T-helper 1 cell treated with Interleukin-12 subunit alpha and Interleukin-12 subunit beta and Interleukin-4 antibody, amounts not matched to agents 30 ng/mL and 1 ng/mL, for 36 hours (primary cell): ENCODE data around the gene XCR1. TPM values are rescaled to one million over a fixed set of nuclear protein-coding genes. Genes with fewer than 3 reads are reported as not detected.
"Not testable (repeated sequence)": the region's sequence is repeated elsewhere in the genome, so short reads cannot be mapped to it uniquely, and the experiment has no call there.

Source experiments
- intact Hi-C: fragments of 100-400 bp; cut with micrococcal nuclease; formaldehyde crosslinking; loops from one replicate; pipeline ENCODE4 v1.15.1; 2024
- total RNA-seq: library from RNA; stranded (reverse); gene quantifications from 2 replicates; pipeline ENCODE4 v1.2.3, GENCODE V29; 2022

Gene XCR1
- total RNA-seq, result 0.05 TPM in 2 replicates

- intact Hi-C loops, result no loop called here
Observed at GRCh38 chr3:46027021-46027705, at the start of gene XCR1. Gene XCR1 (minus strand): TSS chr3:46027483. CDS start chr3:46021947, 5,536 bp downstream.

DNA sequence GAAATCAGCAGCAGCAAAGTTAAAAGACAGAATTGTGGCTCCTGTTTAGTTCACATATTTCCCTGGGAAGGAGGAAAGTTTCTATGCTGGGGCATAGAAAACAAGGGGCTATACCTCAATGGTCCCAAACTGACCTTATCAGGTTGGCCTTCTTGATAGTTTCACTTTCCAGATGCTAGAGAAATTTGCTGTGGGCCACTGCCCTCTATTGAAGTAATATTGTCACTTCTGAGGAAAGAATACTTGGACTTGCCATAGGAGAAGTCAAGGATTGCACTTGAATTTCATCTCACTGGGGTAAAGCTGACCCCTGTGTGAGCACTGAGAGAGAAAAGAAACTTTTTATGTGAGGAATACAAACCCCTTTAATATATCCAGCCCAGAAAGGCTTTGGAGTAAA lies 49.3 kb upstream of the XCR1 start:
- intact Hi-C loops, result loop anchor here (5.0 to 10.0 kb wide), 6 partner anchors 234 to 482 kb away; partner anchors contain the start of genes LIMD1 and LZTFL1

GRCh38 chr3:46075816-46076215 lies 48.5 kb upstream of the XCR1 start:
- intact Hi-C loops, result loop anchor here (5.0 to 10.0 kb wide), 6 partner anchors 234 to 481 kb away; partner anchors contain the start of genes LIMD1 and LZTFL1

DNA sequence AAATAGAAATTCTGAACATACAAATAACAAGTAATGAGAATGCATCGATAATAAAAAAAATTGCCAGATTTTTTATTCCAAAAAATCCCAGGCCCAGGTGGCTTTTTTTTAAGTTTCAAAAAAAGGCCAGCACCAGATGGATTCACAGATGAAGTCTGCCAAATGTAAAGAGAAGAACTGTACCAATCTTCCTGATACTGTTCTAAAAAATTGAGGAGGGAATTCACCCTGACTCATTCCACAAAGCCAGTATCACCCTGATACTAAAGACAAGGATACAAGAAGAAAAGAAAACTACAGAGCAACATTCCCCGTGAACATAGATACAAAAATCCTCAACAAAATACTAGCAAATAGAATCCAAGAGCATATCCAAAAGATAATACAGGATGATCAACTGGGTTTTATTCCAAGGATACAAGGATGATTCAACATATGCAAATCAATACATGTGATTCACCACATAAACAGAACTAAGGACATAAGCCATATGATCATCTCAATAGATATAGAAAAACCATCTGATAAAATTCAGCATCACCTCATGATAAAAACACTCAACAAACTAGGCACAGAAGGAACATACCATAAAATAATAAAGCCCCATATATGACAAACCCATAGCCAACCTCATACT lies 44.1 kb upstream of the XCR1 start:
- intact Hi-C loops, result loop anchor here (2.0 to 10.0 kb wide), 3 partner anchors 27 to 477 kb away; partner anchors contain the start of gene LIMD1

DNA sequence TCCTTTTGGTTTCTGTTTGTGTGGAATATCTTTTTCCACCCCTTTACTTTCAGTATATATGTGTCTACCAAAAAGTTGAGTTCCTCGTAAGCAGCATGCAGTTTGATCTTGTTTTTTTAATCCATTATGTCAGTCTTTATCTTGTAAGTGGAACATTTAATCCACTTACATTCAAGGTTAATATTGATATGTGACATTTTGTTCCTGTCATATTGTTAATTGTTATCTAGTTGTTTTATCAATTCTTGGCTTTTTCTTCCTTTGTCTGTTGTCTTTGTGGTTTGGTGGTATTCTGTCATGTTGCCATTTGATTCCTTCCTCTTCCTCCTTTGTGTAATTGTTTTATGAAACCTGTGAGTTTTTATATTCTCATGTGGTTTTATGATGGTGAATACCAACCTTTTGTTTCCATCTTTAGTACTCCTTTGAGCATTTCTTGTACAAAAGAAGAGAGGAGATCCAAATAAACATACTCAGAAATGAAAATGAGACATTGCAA lies 43.4 kb upstream of the XCR1 start:
- intact Hi-C loops, result loop anchor here (1.0 to 10.0 kb wide), 5 partner anchors 28 to 476 kb away; partner anchors contain the start of genes CCR5 and LIMD1

DNA sequence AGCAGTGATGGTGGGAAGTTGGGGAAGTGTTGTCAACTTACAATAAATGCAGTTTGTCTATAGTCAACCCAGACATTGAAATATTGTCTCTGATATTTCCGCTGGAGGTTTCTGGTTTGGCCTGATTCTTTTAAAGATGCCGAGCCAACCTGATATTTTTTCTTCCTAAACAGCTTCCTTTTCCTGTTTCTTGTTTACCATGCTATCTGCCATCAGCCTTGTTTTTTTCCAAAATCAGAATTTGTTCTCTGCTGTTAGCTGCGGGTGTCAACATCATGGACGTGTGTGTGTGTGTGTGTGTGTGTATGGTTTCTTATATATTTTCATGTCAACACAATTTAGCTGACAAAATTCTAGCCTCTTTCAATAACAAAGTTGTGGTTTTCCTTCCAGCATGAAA lies 41.2 kb upstream of the XCR1 start:
- intact Hi-C loops, result no loop called here

DNA sequence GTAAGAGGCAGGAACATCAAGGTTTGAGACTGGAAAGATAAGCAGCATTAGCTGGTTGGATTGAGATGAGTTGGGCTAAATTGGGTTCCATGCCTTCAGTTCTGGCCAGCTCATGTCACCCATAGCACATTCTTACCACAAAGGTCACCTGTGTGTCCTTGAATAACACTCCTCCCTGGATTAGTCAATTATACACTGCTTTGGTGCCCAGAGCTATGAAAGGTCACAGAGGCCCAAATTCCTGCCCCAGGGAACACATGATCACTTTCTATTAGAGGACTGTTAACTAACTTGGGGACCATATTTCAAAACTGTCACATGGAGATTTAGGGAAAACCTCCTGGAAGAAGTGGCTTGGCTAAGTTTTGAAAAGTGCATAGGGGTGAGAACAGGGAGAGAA lies 40.1 kb upstream of the XCR1 start:
- intact Hi-C loops, result no loop called here

DNA sequence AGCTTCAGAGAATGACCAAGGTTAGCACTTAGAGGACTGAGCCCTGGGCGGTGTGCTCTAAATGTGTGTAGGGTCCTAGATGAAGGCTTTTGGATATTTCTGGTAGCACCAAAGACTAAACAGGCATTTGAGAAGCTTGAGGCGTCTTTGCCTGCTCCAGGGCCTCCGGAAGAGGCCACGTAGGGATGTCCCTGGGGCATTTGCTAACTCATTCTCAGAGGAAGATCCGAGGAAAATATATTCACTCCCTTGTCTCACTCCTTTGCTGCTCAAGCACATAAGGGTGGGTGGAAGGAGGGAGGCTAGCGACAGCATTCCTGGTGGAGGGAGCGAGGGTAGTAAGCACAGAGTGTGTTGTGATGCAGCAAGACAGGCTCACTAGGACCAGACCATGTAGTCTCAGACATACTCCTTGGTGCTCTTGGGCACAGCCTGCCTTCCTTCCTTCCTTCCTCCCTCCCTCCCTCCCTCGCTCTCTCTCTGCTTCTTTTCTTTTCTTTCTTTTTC lies 38.5 kb upstream of the XCR1 start:
- intact Hi-C loops, result loop anchor here (1.0 kb wide), 2 partner anchors 20 to 71 kb away; partner anchors contain the start of gene FYCO1

DNA sequence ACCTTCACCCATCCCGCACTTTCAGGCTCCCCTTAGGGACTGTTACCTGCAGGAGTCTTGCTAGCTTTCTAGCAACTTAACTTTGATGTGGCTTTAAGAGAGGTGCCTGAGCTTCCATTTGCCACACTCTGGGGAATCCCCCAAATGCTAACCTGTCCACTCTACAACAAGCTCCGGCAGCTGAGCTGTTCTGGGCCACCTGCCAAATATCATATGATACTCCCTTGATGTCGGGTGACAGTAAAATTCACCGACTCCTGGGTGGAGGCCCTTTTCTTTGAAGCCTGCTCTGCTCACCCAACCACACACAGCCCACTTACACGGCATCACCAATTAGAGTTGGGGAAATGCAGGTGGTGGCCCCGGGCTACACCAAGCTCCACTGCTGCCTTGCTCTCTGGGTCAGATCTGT lies 38.0 kb upstream of the XCR1 start:
- intact Hi-C loops, result loop anchor here (1.0 kb wide), 2 partner anchors 19 to 70 kb away; partner anchors contain the start of gene FYCO1

DNA sequence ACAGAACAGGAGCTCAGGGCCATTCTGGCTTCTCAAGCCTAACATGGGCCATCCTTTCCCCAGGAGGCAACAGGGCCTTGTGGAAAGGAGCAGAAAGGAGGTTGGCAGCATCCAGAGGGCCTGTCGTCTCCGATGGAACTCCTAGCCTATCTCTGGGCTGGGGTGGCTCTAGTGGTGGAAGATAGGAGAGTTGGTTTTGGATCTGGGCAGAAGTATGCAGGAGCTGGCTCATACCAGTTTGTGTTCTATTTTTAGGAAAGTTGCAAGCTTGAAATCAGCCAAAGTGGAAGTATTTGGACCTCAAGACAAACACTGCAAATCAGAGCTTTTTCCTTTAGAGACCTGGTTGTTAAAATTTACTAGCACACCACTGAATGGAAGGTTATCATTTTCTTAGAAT lies 35.4 kb upstream of the XCR1 start:
- intact Hi-C loops, result no loop called here

- intact Hi-C loops, result no loop called here
Observed at GRCh38 chr3:46061887-46062286, 34.6 kb upstream of the XCR1 start.

DNA sequence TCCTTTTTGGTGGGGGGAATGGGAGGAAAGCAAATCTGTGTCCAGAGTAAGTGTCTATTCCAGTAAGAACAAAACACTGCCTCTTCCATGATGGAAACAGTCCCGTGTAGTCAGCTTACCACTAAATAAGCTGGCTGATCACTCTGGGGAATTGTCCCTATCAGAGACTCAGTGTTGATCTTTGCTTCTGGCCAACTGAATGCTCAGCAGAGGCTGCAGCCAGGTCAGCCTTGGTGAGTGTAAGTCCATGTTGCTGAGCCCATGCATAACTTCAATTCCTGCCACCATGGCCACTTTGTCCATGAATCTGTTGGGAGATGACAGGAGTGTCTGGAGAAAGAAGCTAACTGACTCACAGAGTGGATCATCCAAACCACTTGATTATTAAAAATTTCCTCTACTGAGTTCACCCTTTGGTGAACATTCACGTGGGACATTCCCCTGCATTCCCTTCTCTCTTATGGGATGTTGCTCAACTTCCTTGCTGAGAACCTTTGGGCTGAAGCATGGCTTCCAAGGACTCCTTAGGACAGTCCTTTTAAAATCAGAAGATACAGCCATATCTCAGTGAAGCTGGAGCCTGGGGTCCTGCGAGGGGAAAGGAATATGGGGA lies 33.9 kb upstream of the XCR1 start:
- intact Hi-C loops, result no loop called here

DNA sequence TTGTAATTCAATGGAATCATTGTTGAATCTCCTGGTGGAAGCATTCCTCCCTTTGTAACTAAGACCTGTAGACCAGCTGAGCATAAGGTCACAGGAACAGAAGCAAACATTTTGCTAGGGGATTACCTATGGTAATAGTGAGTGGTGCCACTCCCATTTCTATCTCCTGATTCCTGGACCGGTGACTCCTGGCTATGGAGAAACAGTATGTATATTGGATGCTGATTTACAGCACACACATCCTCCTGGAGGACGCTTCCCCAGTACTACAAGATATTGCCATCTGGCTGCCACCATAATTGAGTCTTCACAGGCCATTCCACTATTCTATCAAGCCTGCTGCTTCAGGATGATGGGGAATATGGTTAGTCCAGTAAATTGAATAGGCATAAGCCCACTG lies 33.3 kb upstream of the XCR1 start:
- intact Hi-C loops, result no loop called here

DNA sequence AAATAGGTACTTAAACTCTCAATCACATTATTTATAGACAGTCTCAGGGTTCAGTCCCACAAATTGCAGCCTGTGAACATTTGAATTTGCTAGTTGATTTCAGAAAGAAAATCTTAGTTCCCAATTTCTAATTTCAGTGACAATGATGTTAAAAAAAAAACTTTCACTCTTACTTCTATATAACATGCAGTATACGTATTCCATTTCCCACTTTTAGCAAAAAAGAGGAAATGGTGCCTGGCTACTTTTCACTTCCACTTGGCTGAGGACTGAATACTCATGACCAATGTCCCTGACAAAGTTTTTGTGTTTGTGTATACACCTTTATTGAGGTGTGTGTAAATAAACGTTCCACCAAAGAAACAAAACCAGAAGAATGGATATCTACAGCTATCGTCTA lies 32.1 kb upstream of the XCR1 start:
- intact Hi-C loops, result no loop called here

DNA sequence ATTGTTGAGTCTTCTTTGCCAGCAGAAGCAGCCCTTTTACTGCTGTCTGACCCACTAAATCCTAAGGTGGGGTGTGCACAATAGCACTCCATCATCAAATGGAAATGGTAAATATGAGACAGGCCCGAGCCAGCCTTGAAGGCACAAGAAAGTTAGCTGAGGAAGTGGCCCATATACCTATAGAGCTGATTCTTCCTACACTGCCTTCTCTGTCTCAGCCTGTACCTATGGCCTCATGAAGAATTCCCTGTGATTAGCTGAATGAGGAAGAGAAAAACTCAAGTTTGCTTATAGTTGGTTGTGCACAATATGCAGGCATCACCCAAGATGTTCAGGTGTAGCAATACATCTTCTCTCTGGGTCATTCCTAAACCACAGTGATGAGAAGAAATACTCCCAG lies 31.7 kb upstream of the XCR1 start:
- intact Hi-C loops, result no loop called here

DNA sequence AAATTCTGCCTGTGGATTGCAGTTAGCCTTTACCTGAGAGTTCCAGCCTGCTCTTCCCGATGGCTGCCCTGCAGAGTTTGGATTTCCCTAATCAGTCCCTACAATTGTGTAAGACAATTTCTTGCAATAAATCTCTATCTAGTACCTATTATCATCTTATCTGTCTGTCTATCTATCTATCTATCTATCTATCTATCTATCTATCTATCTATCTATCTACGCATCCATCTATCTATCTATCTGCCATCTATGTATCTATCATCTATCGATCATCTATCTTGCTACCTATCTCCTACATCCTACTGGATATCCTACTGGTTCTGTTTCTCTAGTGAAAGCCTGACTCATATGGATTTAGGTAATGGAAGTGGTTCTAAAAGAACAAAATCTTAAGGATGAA lies 30.4 kb upstream of the XCR1 start:
- intact Hi-C loops, result no loop called here

DNA sequence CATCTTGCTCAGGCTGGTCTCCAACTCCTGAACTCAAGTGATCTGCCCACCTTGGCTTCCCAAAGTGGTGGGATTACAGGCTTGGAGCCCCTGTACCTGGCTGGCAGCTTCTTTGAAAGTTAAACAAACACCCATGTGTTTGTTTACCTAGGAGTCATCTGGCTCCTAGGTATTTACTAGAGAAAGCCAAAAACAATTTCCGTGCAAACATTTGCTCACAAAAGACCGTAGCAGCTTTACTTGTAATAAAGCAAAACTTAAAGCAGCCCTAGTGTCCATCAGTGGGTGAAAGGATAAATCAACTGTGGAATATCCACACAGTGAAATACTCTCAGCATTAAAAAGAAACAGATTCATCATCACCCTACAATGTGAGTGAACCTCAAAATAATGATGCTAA lies 29.4 kb upstream of the XCR1 start:
- intact Hi-C loops, result no loop called here

DNA sequence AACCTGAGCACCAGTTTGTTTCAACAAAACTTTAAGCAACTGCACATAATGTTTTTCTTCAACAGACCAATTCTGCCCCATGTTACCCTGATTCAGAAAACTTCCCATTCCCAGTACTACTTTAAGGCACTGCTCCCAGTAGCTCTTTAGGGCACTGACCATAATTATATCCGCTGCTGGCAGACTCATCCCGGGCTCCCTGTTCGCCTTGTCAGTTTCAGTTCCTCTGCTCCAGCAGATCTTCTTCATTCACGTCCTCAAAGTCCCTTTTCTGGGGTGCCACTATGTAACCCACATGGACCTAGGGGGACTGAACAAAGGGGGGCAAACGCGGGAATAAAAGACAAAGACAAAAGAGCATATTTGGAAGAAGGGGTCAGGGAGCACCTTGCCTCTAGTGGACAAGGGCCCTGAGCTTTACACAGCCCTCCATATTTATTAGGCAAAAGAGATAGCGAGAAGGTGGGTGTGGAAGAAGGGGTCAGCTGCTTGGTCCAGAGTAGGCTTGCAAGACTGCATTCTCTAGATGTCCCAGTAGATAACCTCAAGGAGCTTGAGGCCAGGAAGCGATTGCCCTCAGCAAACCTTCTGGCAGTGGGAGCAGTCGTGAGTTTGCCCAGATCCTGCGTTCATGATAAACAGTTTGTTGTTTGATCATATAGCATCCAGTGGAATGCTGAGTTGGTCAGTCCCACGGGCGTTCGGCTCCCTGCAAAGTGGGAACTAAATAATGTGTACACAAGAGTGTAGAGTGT lies 26.7 kb upstream of the XCR1 start:
- intact Hi-C loops, result not testable (repeated sequence)

GRCh38 chr3:46053265-46053664 lies 26.0 kb upstream of the XCR1 start:
- intact Hi-C loops, result not testable (repeated sequence)

- intact Hi-C loops, result no loop called here
Observed at GRCh38 chr3:46052531-46052930, 25.2 kb upstream of the XCR1 start.

DNA sequence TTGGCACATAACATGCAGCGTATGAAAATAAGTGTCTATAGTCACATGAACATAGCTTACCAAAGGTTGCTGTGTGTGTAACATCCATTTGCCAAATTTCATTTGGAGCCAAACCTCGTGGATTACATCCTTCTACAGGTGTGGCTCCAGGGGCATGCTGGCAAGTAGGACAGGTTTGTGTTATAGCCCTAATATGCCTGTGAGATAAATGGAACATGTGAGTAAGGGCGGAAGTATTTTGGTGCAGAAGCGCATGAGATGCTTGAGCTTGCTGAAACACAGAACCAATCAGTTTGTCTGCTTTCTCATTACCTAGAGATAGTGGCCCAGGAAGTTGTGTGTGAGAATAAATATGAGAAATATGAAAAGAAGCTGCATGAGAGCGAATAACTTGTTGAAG lies 21.8 kb upstream of the XCR1 start:
- intact Hi-C loops, result loop anchor here (5.0 kb wide), 1 partner anchor 47 kb away; no protein-coding TSS in a partner anchor
